ENCODE results near the gene OTUD4.

DNA sequence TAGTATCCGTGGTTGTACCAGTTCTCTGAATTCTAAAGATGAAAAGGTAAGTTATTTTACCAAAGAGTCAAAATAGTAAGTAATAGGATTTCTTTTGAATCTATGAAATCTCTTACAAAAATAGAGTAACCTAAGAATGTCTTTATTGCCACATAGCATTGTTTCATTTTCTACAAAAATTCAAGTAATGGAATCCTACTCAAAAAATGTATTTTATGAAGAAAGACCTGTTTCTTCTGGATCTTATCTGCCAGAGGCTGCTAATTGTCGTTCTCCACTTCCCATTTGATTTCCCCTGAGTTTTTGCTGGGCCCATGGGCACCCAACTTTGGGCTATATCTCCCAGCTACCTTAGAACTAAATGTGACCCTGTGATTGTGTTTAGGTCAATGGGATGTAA, 3.2 kb upstream of the OTUD4 start:
- TF ChIP-seq POLR2A (IDR thresholded peaks at IDR 0.05) (no peak), EP300 (IDR thresholded peaks at IDR 0.05; ENCODE audit: low read depth) (no peak)
